GM04503 (cell line): ENCODE measurements around the gene CNGB1.
"Not testable (repeated sequence)": the region's sequence is repeated elsewhere in the genome, so short reads cannot be mapped to it uniquely, and the experiment has no call there.

Source experiments
- DNase-seq: peaks from one replicate; pipeline ENCODE4 v3.0.0-alpha.2; 2012; ENCODE audit warnings: low read depth

CNGB1 gene

DNA sequence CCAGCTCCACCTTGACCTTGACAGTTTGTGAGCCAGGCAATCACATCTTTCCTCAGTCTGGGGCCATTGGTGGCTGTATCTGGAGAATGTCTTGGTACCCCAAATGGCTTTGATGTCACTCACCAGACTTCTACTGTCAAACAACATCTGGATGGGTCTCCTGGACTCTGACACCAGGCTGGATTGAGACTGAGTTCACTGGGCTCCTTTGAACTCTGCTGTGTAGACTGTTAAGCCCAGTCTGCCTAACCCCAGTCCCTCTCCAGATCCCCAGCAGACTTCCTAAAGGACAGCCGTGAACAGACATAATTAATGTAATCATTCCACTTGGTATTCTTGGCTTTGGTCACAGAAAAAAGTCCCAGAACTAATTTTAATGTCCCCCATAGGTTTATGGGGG, 84.5 kb downstream of the CNGB1 start:
- no peak for DNase-seq

DNA sequence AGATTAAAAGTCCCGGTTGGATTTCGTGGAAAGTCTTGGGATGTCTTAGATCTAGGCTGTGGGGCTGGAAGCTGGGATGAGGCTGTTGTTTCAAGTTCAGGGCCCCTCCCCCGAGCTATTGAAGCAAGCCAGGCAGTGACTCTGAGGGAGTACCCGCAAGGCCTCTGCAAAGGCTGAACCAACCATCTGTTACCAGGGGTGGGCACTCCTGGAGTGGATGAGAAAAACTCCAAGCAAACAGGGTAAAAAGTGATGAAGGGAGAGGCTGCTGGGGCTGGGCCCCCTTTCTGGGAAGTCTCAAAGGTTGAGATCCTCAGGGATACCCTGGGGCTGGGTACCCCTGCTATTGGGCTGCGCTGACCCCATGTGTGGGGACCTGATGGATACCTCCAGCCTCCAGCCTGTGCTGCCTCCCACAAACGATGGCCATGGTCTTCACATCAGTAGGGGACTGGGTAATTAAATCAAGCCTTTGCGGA, 86.2 kb downstream of the CNGB1 start:
- no peak for DNase-seq

DNA sequence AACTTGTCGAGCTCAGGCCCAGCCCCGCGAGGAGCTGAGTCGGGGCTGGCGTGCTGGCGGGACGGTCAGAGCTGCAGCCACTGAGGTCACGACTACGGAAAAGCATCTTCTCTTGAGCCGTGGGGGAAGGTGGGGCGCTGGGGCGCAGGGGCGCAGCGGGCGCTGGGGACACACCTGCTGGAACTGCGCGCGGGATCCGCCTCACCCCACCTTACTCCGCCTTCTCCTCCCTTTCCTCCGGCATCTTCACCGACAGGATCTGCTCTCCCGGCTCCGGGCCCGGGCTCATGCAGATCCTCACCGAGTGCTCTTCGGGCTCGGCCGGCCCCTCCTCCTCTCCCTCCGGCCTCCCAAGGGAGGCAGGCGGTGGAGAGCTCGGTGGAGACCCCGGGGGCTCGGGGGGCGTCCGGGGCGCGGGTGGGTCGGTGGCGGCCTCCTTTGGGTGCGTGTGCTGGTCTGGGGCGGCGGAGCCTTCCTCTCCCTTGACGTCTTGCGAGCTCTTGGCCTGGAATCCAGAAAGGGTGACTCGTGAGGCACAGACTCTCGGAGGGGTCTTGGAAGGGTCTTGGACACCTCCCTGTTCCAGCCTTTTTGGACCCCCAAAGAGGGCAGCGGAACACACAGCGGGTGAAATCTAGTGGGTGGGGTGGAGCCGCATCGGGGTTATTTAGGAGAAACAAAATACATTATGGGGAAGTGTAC, 86.8 kb downstream of the CNGB1 start:
- no peak for DNase-seq

DNA sequence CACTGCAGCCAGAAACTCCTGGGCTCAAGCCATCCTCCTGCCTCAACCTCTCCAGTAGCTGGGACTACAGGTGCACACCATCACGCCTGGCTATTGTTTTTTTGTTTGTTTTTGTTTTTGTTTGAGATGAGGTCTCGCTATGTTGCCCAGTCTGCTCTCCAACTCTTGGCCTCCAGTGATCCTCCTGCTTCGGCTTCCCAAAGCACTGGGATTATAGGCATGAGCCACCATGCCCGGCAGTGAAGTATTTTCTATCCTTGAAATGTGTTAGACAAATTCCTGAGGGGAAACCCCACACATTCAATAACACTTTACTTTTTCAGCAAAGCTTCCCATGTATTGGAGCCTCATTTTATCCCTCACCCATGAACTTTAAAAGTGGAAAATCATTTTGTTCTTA, 87.4 kb downstream of the CNGB1 start:
- DNase-seq, result no peak

DNA sequence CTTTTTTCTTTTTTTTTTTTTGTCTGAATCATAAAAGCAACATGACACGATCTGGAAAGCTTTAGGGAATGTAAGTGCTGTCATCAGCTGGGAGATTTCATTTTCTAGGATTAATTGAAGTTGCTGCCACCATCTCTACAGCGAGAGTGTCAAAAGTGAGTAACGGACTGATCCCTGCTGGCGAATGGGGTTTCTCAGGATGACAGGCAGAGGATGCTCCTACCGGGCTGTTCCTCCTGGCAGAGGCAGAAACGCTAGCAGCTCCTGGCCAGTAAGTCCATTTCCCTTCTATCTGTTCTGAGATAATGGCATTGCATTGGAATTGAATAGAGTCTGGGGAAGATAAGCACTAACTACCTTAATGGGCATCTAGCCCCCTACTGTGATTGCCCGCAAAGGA, 88.1 kb downstream of the CNGB1 start:
- no peak for DNase-seq

DNA sequence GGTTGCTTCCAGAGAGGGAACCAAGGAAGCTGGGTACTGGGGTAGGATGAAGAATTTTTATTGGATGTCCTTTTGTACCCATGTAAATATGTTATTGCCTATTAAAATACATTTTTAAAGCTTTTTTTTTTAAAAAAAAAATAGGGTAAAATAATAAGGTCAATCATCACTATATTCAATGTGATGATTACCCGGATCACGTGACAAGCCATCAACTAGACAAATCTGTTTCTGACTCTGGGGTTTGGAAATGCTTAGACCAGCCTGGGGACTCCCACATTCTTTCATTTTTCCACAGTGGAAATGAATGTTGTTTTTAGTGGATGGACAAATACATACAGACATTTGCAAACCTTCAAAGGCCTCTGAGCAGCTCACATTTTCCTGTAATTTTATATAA, 88.7 kb downstream of the CNGB1 start:
- DNase-seq, result no peak

DNA sequence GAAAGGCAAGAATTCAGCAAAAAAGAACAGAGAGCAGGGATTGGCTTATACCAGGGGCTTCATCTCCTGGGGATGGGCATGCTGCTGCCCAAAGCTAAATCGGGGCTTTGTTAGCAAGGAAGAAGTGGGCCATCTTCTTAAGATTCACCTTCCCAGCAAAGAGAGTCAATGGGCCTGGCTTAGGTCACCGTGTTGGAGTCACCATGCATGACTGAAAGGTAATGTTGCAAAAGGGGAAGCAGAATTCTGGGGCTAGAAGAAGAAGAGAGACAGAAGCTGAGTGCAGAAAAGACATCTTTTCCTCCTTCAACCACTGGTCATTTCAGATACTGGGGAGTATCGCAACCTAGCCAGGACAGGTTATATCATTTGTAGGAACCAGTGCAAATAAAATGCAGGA, 92.3 kb downstream of the CNGB1 start:
- no peak for DNase-seq

DNA sequence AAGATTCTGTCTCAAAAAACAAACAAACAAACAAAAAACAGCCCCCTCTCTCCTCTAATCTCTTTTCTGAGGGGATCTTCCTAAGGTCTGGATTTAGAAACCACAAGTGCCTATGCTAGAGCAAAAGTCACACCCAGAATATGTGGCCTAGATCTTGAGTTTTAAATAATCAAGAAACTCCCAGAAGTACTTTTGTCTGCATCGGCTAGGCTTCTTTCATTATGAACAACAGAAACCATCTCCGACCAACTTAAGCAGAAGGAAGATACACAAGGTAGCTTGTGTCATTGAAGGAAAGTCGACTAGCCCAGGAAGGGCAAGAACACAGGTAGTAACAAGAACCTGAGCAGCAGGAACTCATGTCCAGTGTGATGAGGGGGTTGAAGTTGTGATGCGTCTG, 94.7 kb downstream of the CNGB1 start:
- DNase-seq, result no peak

DNA sequence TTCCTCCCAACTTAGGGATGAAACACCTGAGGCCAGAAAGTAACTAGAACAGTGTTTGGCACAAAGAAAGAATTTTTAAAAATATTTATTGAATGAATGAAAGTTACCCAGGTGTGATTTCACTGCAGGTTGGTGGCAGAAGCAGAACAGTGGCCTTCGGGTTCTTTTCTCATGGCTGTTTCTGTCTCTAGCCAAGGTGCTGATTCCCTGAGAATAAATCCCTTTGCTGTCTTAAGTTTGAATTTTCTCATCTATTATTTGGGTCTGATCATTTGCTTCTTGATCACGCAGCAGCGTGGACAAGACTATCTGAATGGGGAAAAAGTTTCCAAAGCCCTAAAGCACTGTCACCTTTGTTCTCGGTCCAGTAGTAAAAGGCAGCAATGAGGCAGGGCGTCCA, 95.6 kb downstream of the CNGB1 start:
- no peak for DNase-seq

DNA sequence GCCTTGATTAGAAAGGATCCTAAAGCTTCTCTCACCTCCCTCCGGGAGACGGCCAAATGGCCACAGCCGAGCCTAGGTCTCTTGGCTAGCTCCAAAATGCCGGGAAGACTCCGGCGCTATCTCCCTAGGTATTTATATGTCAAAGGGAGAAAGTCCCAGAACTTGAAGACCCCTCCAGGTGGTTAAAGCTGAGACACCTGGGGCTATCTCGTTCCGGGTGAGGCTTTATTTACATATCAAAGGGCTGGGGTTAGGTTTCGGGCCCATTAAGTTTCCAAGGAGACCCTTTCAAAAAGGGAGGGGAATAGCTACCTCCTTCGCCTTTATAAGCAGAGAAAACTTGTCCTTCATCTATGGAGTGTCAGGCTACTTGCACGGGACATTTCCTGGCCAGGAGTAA, 97.7 kb downstream of the CNGB1 start:
- no peak for DNase-seq

DNA sequence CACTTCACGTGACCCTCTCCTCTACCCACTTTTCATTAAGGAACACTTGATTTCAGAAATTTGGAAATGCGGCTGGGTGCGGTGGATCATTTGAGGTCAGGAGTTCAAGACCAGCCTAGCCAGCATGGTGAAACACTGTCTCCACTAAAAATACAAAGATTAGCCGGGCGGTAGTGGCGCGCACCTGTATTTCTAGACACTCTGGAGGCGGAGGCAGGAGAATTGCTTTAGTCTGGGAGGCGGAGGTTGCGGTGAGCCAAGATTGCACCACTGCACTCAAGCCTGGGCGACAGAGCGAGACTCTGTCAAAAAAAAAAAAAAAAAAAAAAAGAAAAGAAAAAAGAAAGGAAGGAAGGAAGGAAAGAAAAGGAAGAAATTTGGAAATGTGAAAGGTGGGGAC, 98.2 kb downstream of the CNGB1 start:
- DNase-seq, result not testable (repeated sequence)

DNA sequence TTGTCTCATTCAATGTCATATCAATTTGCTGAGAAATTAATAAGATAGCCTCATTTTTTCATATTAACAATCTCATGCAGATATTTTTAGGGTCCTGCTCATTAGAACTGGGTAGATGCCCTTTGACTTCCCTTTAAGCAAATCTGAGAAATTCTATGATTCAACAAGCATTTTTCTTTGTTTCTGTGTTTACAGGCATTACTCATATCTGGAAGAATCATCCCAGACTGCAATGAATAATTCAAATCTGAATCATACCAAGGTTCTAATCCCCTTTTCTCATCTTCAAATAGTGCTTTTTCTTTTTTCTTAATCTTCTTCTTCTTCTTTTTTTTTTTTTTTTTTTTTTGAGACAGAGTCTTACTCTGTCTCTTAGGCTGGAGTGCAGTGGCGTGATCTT, 99.5 kb downstream of the CNGB1 start:
- peak; percentile 50 for DNase-seq

DNA sequence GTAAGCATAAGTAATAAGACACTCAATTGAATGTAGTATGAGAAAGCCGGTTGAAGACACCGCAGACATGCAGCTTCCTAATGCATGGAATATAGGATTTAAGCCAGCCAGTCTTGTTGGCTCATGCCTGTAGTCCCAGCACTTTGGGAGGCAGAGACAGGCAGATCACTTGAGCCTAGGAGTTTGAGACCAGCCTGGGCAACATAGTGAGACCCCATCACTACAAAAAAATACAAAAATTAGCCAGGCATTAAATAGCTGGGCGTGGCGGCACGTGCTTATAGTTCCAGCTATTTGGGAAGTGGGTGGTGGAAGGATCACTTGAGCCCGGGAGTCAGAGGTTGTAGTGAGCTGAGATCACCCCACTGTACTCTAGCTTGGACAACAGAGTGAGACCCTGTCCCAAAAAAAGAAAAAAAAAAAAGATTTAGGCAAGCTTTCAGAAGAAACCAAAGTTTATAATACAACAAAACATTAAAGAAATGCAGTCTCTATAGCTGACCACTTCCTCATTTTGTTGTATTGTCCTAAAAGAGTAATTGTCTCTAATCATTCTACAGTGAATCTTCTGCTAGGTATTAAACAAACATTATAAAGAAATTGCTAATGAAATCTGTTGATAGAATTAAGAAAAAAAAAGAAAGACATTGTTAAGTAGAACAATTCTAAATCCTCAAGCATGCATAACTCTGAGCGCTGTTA, 100.0 kb downstream of the CNGB1 start:
- no peak for DNase-seq

DNA sequence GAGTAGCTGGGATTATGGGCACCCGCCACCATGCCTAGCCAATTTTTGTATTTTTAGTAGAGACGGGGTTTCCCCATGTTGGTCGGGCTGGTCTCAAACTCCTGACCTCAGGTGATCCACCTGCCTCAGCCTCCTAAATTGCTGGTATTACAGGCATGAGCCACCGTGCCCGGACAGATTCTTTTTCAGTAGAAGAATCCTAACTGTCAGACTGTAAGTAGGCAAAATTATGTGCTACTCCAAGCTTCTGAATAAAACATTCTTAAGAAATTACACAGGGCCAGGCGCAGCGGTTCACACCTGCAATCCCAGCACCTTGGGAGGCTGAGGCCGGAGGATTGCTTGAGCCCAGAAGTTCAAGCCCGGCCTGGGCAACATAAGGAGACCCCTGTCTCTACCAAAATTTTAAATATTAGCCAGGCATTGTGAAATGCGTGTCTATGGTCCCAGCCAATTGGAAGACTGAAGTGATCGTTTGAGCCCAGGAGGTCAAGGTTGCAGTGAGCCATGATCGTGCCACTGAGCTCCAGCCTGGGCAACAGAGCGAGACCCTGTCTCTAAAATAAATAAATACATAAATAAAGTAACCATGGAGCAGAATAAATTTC, 101.9 kb downstream of the CNGB1 start:
- no peak for DNase-seq

DNA sequence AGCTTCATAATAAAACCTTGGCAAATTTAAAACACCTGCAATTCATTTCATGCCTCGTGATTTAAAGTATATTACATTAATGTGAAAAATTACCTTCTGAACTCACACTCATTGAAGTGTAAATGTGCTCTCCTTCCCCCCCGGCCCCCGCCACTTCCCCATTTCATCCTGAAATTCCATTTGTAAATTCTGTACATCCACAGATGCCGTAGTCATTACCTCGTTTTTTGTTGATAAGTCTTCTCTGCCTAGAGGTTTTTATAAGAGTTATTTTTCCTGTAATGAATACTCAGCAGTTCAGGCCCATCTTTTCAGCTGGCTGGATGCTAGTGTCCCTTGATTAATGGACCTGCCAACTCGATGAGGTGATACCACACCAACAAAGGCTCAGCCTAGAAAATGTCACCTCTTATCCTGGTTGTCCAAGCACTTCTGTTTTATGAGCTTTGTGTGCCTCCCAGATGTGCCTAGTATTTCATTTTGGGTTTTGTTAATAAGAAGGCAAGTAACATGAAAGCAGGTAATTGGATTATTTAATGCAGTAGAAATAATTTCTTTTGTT, 103.8 kb downstream of the CNGB1 start:
- DNase-seq, result no peak

DNA sequence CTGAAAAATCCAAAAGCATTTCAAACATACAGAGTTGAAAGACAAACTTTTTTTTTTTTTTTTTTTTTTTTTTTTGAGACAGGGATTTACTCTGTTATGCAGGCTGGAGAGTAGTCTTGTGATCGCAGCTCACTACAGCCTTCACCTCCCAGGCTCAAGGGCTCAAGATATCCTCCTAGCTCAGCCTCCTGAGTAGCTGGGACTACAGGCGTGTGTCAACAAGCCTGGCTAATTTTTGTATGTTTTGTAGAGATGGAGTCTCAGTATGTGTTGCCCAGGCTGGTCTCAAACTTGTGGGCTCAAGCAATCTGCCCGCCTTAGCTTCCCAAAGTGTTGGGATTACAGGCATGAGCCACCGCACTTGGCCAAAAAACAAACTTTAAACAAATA, 104.4 kb downstream of the CNGB1 start:
- no peak for DNase-seq

DNA sequence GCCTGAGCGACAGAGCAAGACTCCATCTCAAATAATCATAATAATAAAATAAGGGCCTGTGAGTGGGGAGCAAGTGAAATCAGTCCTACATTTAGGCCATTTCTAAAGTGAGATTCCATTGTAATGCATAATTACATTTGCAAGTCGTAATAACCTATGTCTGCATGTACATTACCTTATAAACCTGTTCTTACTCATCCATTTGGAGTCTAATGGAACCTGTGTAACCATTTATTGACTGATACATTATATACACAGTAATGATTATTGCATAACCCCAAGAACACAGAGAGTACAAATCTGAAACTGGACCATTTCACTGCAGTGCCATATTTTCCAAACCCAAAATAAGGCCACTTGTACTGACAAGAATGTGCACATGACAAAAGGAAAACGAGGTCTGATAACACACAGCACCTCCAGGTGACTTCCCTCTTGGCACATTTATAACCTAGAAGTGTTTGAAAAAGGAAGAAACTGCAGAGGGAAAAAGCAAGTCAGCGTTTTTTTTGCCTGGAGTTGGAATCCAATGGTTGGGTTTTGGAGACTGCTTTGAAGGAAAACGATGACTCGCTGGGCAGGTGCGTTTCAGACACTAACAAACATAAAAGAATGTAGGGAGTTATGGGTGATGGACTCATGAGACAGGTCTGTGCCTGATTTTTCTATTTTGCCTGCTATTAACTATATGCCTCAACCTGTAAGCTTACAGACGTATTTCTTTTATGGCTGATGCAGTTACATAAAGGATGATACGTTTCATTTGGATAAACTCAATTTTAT, 105.0 kb downstream of the CNGB1 start:
- DNase-seq, result no peak

DNA sequence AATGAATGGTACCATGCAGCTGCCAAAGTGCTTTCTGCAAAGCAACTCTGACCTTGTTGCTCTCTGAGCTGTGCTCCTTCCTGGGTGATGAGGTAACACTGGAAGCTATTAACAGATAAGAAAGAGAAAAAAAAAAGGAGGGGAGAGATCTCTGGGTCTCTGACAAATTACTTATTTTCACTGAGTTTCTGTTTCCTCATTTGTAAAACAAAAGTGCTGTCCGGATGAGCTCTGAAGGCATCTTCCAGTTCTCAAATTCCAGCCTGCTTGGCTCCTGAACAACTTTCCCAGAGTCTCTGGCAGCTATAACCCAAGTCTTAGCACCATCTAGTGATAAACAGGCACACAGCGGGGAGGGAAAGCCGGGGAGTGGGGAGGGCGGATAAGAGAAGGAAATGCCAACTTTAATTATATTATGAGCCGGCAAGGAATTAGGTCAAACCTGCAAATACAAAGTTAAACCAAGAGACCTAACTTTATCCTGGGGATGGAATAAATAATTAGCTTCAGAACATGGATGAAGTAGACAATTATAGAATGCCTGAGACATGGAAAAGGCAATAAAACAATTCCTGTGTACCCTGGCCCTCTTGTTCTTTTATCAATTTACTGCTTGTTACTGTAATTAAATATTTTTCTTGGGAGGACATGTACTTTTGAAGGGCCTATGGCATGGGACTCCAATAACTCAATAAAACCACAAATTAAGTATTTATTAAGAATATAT, 107.3 kb downstream of the CNGB1 start:
- DNase-seq, result peak; percentile 45

DNA sequence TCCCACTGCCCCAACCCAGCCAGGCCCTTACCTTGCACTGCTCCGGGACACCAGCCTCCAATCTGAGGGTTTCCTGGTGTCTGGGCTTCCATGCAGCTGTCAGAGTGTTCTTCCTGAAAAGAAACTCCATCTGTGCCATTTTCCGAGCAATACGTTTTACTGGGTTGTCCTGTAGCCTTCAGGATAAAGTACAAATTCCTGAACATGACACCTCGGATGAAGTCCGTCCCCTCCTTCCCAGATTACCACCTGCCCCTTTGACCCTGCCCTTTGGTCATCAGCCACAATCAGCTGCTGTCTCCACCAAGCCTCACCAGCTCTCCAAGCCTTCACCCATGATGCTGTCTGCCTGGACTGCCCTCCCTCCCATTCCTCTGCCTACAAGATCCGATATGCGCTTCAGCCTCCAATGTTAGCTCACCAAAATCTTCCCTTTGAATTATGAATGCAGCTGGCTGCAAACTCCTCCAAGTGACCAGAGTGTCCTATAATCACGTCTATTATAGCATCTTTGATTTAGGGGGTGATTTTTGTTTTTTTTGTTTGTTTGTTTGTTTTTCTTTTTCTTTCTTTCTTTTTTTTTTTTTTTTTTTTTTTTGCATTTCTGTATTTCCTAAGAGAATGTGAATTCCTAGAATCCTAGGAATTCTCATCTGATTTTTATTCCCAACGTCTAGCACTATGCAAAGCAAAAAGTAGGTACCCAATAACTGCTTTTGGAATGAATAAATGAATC, 108.1 kb downstream of the CNGB1 start:
- DNase-seq, result no peak

DNA sequence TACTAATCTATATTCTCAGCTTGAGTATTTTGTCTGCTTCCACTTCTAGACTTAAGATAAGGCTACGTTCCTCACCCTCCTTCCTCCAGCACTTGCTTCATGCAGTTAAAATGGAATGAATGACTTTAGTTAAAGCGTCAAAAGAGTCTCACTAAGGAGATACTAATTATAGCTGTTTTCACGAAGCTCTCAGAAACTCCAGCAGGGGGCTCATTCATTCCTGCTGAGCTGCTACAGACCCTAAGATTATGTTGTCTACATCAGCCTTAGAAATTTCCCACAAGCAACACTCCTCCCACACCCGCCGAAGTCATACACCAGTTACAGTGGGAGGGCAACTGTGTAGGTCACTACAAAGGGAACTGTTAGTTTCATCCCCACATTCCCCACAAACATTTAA, 111.6 kb downstream of the CNGB1 start:
- no peak for DNase-seq

DNA sequence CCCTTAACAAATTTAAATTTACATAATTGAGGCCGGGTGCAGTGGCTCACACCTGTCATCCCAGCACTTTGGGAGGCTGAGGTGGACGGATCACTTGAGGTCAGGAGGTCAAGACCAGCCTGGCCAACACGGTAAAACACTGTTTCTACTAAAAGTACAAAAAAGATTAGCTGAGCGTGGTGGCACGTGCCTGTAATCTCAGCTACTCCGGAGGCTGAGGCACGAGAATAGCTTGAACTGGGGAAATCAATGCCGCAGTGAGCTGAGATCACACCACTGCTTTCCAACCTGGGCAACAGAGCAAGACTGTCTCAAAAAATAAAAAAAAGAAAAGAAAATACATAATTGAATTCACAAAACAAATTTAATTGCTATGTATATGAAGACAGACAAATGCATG, 112.3 kb downstream of the CNGB1 start:
- DNase-seq, result no peak
